ENCODE measurements around the gene GNAQ.

The GNAQ gene

GRCh38 chr9:77815260-77815659 lies 216.4 kb downstream of the GNAQ start:
- DNase-seq (ENCODE audit: low spot score): no peak

- DNase-seq (ENCODE audit: low spot score): no peak
Observed at GRCh38 chr9:77811832-77812231, 219.8 kb downstream of the GNAQ start.

GRCh38 chr9:77810637-77811119 lies 220.9 kb downstream of the GNAQ start:
- no peak for DNase-seq (ENCODE audit: low spot score)

GRCh38 chr9:77810047-77810446 lies 221.6 kb downstream of the GNAQ start:
- no peak for DNase-seq (ENCODE audit: low spot score)

- no peak for DNase-seq (ENCODE audit: low spot score)
Observed at GRCh38 chr9:77809552-77809951, 222.1 kb downstream of the GNAQ start.

- DNase-seq (ENCODE audit: low spot score): no peak
Observed at GRCh38 chr9:77808751-77809081, 222.9 kb downstream of the GNAQ start.

GRCh38 chr9:77807846-77808750 lies 223.5 kb downstream of the GNAQ start:
- no peak for DNase-seq (ENCODE audit: low spot score)

GRCh38 chr9:77807281-77807683 lies 224.3 kb downstream of the GNAQ start:
- DNase-seq (ENCODE audit: low spot score): no peak

GRCh38 chr9:77806741-77807140 lies 224.9 kb downstream of the GNAQ start:
- DNase-seq (ENCODE audit: low spot score): no peak

GRCh38 chr9:77805810-77806209 lies 225.8 kb downstream of the GNAQ start:
- DNase-seq (ENCODE audit: low spot score): no peak

- no peak for DNase-seq (ENCODE audit: low spot score)
Observed at GRCh38 chr9:77803423-77803822, 228.2 kb downstream of the GNAQ start.

- DNase-seq (ENCODE audit: low spot score): no peak
Observed at GRCh38 chr9:77802515-77803293, 228.9 kb downstream of the GNAQ start.

GRCh38 chr9:77802064-77802463 lies 229.5 kb downstream of the GNAQ start:
- DNase-seq (ENCODE audit: low spot score): no peak

- DNase-seq (ENCODE audit: low spot score): no peak
Observed at GRCh38 chr9:77800924-77801551, 230.6 kb downstream of the GNAQ start.

GRCh38 chr9:77798140-77798539 lies 233.5 kb downstream of the GNAQ start:
- DNase-seq (ENCODE audit: low spot score): no peak

GRCh38 chr9:77794985-77795384 lies 236.6 kb downstream of the GNAQ start:
- no peak for DNase-seq (ENCODE audit: low spot score)

GRCh38 chr9:77793849-77794248 lies 237.8 kb downstream of the GNAQ start:
- DNase-seq (ENCODE audit: low spot score): no peak

- DNase-seq (ENCODE audit: low spot score): no peak
Observed at GRCh38 chr9:77789891-77790290, 241.7 kb downstream of the GNAQ start.

- DNase-seq (ENCODE audit: low spot score): no peak
Observed at GRCh38 chr9:77785341-77785740, 246.3 kb downstream of the GNAQ start.

- DNase-seq (ENCODE audit: low spot score): no peak
Observed at GRCh38 chr9:77783518-77783917, 248.1 kb downstream of the GNAQ start.

- no peak for DNase-seq (ENCODE audit: low spot score)
Observed at GRCh38 chr9:77779010-77779409, 252.6 kb downstream of the GNAQ start.

- DNase-seq (ENCODE audit: low spot score): no peak
Observed at GRCh38 chr9:77773381-77773780, 258.2 kb downstream of the GNAQ start.

GRCh38 chr9:77772646-77773045 lies 259.0 kb downstream of the GNAQ start:
- no peak for DNase-seq (ENCODE audit: low spot score)
